Stimulated activated CD4-positive, alpha-beta T cell treated with anti-CD3 and anti-CD28 coated beads, Interleukin-2, amount 100 ng/mL, for 24 hours (primary cell): ENCODE measurements around the gene CUL4A.
A peak's percentile ranks its signal among the peaks of the same experiment; 100 is the strongest.

Experiments
- DNase-seq, 2 donors: peaks; one replicate each; pipeline ENCODE4 v3.0.0-alpha.2; 2020

CUL4A gene

GRCh38 chr13:113182046-113182445 is 27.4 kb upstream of the CUL4A start:
- no peak for DNase-seq

GRCh38 chr13:113183450-113184129 is 25.8 kb upstream of the CUL4A start:
- DNase-seq = no peak

- DNase-seq = no peak
Observed at GRCh38 chr13:113184568-113185440, 24.6 kb upstream of the CUL4A start.

GRCh38 chr13:113186061-113186900 is 23.1 kb upstream of the CUL4A start:
- no peak for DNase-seq

GRCh38 chr13:113187263-113187669 is 22.1 kb upstream of the CUL4A start:
- peak; percentile 73 to 74 for DNase-seq

GRCh38 chr13:113187883-113188665 is 21.3 kb upstream of the CUL4A start:
- DNase-seq = no peak

GRCh38 chr13:113190181-113190580 is 19.2 kb upstream of the CUL4A start:
- no peak for DNase-seq

- no peak for DNase-seq
Observed at GRCh38 chr13:113192279-113192678, 17.1 kb upstream of the CUL4A start.

- DNase-seq = no peak
Observed at GRCh38 chr13:113192902-113193301, 16.5 kb upstream of the CUL4A start.

GRCh38 chr13:113195360-113195759 is 14.1 kb upstream of the CUL4A start:
- DNase-seq = no peak

- DNase-seq = no peak
Observed at GRCh38 chr13:113196970-113197737, 12.3 kb upstream of the CUL4A start.

GRCh38 chr13:113201815-113202214 is 7.6 kb upstream of the CUL4A start:
- DNase-seq = no peak

- DNase-seq = no peak
Observed at GRCh38 chr13:113202912-113203311, 6.5 kb upstream of the CUL4A start.

GRCh38 chr13:113203507-113204377 is 5.7 kb upstream of the CUL4A start:
- no peak for DNase-seq

- DNase-seq = no peak
Observed at GRCh38 chr13:113204378-113204734, 5.1 kb upstream of the CUL4A start.

- no peak for DNase-seq
Observed at GRCh38 chr13:113205428-113205931, 3.9 kb upstream of the CUL4A start.

GRCh38 chr13:113207460-113207859 is 2.0 kb upstream of the CUL4A start:
- DNase-seq = no peak

GRCh38 chr13:113207890-113208420 is 1.5 kb upstream of the CUL4A start:
- DNase-seq = peak; percentile 26 to 29

- peak; percentile 89 to 92 for DNase-seq
Observed at GRCh38 chr13:113208421-113209335, 735 bp upstream of the CUL4A start, which contains the start of gene PCID2. Gene PCID2 (minus strand): TSS chr13:113208669. CDS start chr13:113208634, 35 bp downstream.
